Gastrocnemius medialis (tissue), 4 donors: ENCODE measurements around the gene KCNK18.

Source experiments
- POLR2A ChIP-seq, 2 donors: fragments of 450-650 bp; IDR thresholded peaks; one replicate each; pipeline ENCODE4 v1.6.1; 2017; ENCODE audit warnings: antibody characterized with exemption in 2 of 2, mild to moderate bottlenecking in 2 of 2, moderate library complexity in 2 of 2
- TF ChIP-seq, protein P1 (sequence below), 5 experiments: fragments of 450-650 bp in 3 of 5; fragments of 200-600 bp in 2 of 5; sonication (generic) in 2 of 5; IDR thresholded peaks in 4 of 5; conservative IDR thresholded peaks in 1 of 5; 1 replicate in 4 of 5; 2 replicates in 1 of 5; pipeline ENCODE4 v1.5.1; 2016 to 2019; ENCODE audit warnings: antibody characterized with exemption in 5 of 5, mild to moderate bottlenecking in 3 of 5, moderate library complexity in 3 of 5

DNA sequence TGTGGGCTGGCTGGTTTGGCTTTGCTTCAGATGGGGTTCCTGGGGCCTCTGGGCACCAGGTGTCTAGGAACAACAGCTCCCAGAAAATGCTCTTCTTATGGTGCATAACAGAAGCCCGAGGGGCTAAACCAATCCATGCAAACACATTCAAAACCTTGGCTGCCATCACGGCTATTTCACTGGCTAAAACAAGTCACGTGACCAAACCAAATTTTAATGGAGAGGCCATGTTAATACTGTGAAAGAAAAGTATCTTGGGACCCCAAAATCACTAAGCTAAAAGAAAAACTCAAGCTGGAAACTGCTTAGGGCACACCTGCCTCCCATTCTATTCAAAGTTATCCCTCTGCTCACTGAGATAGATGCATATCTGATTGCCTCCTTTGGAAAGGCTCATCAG lies 19.1 kb upstream of the KCNK18 start:
- TF ChIP-seq, protein P1, sequence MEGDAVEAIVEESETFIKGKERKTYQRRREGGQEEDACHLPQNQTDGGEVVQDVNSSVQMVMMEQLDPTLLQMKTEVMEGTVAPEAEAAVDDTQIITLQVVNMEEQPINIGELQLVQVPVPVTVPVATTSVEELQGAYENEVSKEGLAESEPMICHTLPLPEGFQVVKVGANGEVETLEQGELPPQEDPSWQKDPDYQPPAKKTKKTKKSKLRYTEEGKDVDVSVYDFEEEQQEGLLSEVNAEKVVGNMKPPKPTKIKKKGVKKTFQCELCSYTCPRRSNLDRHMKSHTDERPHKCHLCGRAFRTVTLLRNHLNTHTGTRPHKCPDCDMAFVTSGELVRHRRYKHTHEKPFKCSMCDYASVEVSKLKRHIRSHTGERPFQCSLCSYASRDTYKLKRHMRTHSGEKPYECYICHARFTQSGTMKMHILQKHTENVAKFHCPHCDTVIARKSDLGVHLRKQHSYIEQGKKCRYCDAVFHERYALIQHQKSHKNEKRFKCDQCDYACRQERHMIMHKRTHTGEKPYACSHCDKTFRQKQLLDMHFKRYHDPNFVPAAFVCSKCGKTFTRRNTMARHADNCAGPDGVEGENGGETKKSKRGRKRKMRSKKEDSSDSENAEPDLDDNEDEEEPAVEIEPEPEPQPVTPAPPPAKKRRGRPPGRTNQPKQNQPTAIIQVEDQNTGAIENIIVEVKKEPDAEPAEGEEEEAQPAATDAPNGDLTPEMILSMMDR (IDR thresholded peaks at IDR 0.05 in 4 of 5, conservative IDR thresholded peaks at IDR 0.05 in 1 of 5), result no peak
- TF ChIP-seq POLR2A (IDR thresholded peaks at IDR 0.05), result no peak
